Cardiac muscle cell (in vitro differentiated cells and primary cell): ENCODE results near the gene RYR2. TPM values are rescaled to one million over a fixed set of nuclear protein-coding genes. Genes with fewer than 3 reads are reported as not detected.

Experiments used
- DNase-seq, 2 donors: peaks; one replicate each; pipeline versions ENCODE4 v3.0.0 to v3.0.0-alpha.2; 2010 to 2017; ENCODE audit warnings: low read depth in 1 of 2, low spot score in 1 of 2
- H3K27ac ChIP-seq: fragments of 200-600 bp; sonication (generic); 2 replicates; pipeline ENCODE4 v1.5.1; 2016
- H3K27me3 ChIP-seq: fragments of 200-600 bp; sonication (generic); 2 replicates; pipeline ENCODE4 v1.6.0; 2016; ENCODE audit warnings: control low read depth
- H3K36me3 ChIP-seq: fragments of 200-600 bp; sonication (generic); 2 replicates; pipeline ENCODE4 v1.5.1; 2016; ENCODE audit warnings: control low read depth
- H3K4me1 ChIP-seq: fragments of 200-600 bp; sonication (generic); 2 replicates; pipeline ENCODE4 v1.8.1; 2017; ENCODE audit warnings: low read depth, mild to moderate bottlenecking, mixed run types
- H3K4me3 ChIP-seq: fragments of 200-600 bp; sonication (generic); 2 replicates; pipeline ENCODE4 v1.5.1; 2016; ENCODE audit warnings: mild to moderate bottlenecking
- H3K9me3 ChIP-seq: fragments of 200-600 bp; sonication (generic); 2 replicates; pipeline ENCODE4 v1.5.1; 2017; ENCODE audit warnings: low read depth, mild to moderate bottlenecking, control low read depth
- polyA plus RNA-seq: library from polyadenylated mRNA; unstranded; fragments of >200 nt; fragmentation: Nextera tagmentation; extraction: Ambion mirVana; gene quantifications from 2 replicates; pipeline ENCODE4 v1.2.1, GENCODE V29; 2016
- total RNA-seq: library from RNA; depleted of rRNA; stranded (reverse); fragments of >200 nt; gene quantifications from 2 replicates; pipeline ENCODE4 v1.2.3, GENCODE V29; 2016
- TF ChIP-seq, protein P1 (sequence below): IDR thresholded peaks from 2 replicates; pipeline ENCODE4 v1.5.1; 2012; ENCODE audit warnings: low read depth, mild to moderate bottlenecking, low read length

Gene RYR2
- total and polyA plus RNA-seq, 2 experiments from 2014 or later = 29.8 to 155 TPM

DNA sequence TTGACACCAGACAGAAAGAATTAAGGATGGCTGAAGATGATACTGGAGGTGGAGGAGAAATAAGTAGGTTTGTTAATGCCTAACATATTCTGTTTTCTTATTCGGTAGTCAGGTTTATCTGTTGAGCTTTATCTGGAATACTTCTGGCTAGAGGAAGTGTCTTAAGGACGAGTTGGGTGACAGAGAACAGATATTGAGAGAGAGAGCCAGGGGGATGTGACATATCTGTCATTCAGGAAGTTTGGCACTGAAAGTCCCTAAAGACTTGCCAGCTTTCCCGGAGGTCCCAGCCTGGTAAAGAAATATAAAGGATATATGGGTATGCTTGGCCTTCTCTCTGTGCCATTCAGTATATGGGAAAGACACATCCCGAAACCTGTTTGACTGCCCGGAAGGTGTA lies 568.2 kb downstream of the RYR2 start:
- no peak for DNase-seq
- peaks cover 48% of the 10 kb centered on the region for H3K36me3 ChIP-seq

DNA sequence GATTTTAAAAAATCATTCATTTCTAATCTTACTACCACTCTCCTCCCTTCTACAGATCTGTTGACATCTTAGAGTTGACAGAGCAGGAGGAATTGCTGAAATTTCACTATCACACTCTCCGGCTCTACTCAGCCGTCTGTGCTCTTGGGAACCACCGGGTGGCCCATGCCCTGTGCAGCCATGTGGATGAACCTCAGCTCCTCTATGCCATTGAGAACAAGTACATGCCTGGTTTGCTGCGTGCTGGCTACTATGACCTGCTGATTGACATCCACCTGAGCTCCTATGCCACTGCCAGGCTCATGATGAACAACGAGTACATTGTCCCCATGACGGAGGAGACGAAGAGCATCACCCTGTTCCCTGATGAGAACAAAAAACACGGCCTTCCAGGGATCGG lies 572.0 kb downstream of the RYR2 start:
- peak in 1 of 2 donors; percentile 3 for DNase-seq
- TF ChIP-seq, protein P1, sequence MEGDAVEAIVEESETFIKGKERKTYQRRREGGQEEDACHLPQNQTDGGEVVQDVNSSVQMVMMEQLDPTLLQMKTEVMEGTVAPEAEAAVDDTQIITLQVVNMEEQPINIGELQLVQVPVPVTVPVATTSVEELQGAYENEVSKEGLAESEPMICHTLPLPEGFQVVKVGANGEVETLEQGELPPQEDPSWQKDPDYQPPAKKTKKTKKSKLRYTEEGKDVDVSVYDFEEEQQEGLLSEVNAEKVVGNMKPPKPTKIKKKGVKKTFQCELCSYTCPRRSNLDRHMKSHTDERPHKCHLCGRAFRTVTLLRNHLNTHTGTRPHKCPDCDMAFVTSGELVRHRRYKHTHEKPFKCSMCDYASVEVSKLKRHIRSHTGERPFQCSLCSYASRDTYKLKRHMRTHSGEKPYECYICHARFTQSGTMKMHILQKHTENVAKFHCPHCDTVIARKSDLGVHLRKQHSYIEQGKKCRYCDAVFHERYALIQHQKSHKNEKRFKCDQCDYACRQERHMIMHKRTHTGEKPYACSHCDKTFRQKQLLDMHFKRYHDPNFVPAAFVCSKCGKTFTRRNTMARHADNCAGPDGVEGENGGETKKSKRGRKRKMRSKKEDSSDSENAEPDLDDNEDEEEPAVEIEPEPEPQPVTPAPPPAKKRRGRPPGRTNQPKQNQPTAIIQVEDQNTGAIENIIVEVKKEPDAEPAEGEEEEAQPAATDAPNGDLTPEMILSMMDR = no peak
- H3K27ac ChIP-seq = peak overlapping the region; percentile 19

More for the DNA sequence above, 568.2 kb downstream of the RYR2 start:
- H3K4me1 ChIP-seq = no peaks in the 10 kb centered on the region
- no peaks in the 10 kb centered on the region for H3K9me3 ChIP-seq
- no peaks in the 10 kb centered on the region for H3K27me3 ChIP-seq
- TF ChIP-seq, protein P1 = no peak
- no peak overlapping the region for H3K4me3 ChIP-seq
- peak overlapping the region; percentile 73 for H3K27ac ChIP-seq

DNA sequence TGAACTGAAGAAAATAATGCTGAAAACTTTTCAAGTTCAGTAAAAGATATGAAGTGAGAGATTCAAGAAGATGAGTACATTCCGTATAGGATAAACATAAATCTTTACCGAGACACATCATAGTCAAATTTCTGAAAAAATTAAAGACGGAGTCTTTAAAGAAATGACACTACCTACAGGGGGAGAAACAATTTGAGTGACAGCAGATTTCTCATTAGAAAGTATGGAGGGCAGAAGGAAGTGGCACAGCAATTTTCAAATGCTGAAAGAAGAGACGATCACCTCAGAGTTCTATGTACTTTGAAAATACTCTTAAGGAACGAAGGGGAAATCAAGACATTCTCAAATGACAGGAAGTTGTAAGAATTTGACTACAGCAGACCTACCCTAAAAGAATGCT lies 577.6 kb downstream of the RYR2 start:
- Histone ChIP-seq H3K27ac (no peak overlapping the region), H3K4me3 (no peak overlapping the region), H3K27me3 (no peaks in the 10 kb centered on the region), H3K4me1 (no peaks in the 10 kb centered on the region), H3K36me3 (peaks cover 89% of the 10 kb centered on the region), H3K9me3 (no peaks in the 10 kb centered on the region)
- TF ChIP-seq, protein P1 = no peak
- DNase-seq = no peak

More for the DNA sequence above, 572.0 kb downstream of the RYR2 start:
- H3K4me3 ChIP-seq = no peak overlapping the region
- H3K36me3 ChIP-seq = peaks cover 80% of the 10 kb centered on the region
- no peaks in the 10 kb centered on the region for H3K27me3 ChIP-seq
- no peaks in the 10 kb centered on the region for H3K4me1 ChIP-seq
- no peaks in the 10 kb centered on the region for H3K9me3 ChIP-seq

DNA sequence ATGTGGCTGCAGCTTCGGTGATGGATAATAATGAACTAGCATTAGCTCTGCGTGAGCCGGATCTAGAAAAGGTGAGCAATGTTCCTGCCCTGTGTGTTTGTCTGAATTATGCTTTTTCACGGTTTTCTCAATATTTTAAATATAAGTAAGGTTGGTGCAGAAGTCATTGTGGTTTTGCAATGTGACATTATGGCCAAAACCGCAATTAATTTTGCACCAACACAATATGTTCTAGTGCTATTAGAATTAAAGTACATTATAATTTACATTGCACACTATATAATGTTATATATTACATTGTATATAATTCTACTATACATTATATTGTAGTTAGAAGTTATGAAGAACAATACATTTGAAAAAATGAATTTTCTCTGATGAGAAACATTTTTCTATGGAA lies 592.9 kb downstream of the RYR2 start:
- Histone ChIP-seq H3K4me1 (no peaks in the 10 kb centered on the region), H3K27ac (no peak overlapping the region), H3K4me3 (no peak overlapping the region), H3K36me3 (peaks cover 70% of the 10 kb centered on the region), H3K9me3 (no peaks in the 10 kb centered on the region), H3K27me3 (no peaks in the 10 kb centered on the region)
- TF ChIP-seq, protein P1 = no peak
- DNase-seq = no peak

DNA sequence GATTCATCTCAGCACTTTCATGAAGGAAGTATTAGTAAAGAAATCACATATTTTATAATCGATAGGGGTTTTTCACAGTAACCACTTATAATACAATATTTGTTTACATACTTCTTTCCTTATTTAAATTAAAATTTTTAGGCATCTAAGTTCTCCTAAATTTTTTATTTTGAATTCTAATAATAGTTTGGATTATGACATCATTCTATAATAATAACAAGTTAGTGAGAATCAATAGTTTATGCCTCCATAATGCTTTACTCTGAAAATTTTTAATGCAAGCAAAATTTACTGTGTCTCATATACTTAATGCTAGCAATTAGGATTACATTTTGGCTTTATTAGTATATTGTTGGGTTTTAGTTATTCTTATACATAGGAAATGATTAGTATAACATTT lies 596.6 kb downstream of the RYR2 start:
- Histone ChIP-seq H3K4me3 (no peak overlapping the region), H3K4me1 (no peaks in the 10 kb centered on the region), H3K27ac (no peak overlapping the region), H3K9me3 (no peaks in the 10 kb centered on the region), H3K27me3 (no peaks in the 10 kb centered on the region), H3K36me3 (peaks cover 81% of the 10 kb centered on the region)
- TF ChIP-seq, protein P1 = no peak
- no peak for DNase-seq
